SW 1271 (cell line): Measurements from ENCODE around the gene ALKBH3.
A peak's percentile ranks its signal among the peaks of the same experiment; 100 is the strongest.

Experiments used
- DNase-seq, 2 experiments: peaks; one replicate each; lab custom pipeline; 2025; lab: John Stamatoyannopoulos, UW

Gene ALKBH3

DNA sequence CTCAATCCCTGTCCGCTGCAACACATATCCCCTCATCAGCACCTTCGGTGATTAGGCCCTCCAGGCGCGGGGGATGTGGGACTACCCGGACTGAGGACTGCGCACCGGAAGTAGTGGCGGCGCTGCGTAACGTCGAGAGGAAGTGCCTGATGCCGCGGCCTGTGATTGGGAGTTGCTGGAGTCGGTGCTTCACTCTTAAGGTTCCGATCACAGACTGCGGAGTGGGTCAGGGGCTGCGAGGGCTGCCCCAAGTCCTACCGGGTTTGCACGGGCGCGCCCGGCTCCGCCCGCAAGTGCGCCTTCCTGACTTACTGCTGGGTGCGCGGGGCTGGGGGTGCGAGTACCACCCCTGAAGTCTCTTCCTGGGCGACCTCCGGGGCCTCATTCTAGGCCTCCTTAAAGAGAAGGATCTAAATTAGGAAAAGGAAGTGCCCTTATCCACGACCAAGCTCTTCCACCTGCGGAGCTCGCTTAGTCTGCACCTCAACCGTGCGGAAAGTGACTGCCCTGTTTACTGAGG is at the start of gene ALKBH3:
TSS of gene ALKBH3 (plus strand) at position 192 of the 520 bp plus-strand sequence. CDS start 1,822 bp downstream, outside the sequence.
- DNase-seq = peak; percentile 34 to 57

DNA sequence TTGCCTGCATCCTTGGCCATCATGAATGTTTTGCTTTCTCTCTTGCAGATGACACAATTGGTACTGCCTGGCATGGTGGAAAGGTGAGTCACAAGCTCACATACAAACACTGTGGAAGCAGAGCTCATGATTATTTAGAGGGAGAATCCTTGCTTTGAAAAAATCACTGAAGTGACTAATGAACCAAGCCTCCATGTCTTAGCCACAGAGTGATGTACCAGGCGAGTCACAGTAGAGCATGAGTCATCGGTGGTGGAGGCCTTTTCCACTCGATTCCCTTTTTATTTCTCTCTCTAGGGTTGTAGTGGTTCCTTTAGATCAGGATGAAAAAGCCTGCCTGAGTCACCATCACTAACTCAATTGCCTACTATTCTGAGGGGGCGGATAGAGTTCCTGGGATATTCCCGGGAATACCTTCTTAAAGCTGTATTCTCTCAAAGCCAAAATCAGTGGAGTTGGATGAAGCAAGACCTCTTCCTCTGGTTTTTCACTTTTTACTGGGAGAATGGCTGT is 49.6 kb upstream of the ALKBH3 start:
- DNase-seq = peak; percentile 99

DNA sequence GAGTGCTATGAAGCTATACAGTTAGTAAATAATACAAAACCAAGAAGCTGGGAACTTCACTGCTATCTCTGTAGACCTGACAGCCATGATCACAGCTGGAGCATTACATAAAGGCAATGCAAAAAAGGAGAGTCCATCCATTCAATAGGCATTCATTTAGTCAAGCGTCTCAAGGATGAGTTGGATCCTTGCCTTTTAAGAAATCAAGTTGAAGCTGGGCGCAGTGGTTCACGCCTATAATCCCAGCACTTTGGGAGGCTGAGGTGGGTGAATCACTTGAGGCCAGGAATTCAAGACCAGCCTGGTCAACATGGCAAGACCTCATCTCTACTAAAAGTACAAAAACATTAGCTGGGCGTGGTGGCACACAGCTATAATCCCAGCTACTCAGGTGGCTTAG is 48.1 kb upstream of the ALKBH3 start:
- DNase-seq = no peak

- peak in 1 of 2 experiments; percentile 57 for DNase-seq
Observed at GRCh38 chr11:43833657-43834073, 47.0 kb upstream of the ALKBH3 start.

DNA sequence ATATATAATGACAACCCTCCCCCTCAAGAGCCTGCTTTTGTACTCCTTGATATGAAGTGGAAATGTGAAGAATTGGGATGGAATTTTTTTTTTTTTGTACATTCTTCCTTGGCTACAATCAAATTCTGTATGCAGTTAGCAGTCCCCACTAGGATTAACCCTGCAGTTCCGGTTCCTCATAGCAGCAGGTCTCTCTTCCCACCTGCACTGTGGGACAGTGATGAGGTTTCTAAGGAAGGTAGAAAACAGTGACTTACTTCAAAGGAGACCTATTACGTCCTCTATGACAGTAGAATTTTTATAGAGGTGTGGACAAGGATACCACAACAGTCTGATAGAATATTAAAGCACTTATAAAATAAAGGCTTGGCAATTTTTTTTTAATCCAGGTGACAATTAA is 46.3 kb upstream of the ALKBH3 start:
- no peak for DNase-seq

DNA sequence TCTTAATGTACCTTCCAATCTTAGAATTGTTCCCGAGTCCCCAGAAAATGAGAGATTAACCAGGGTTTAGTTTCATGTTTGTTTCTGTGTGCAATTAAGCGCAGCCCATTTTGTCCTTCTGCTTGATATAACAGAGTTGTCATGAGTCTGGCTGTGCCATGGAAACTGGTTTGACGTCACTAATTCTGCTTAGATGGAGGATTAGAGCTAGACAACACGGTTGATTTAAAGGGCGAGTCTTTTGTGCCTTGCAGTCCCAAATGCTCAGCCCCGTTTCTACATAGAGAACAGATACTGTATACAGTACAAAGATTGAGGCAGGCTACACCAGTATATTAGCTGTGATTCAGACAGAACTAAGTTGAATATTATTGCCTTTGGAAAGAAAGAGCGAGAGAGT is 45.5 kb upstream of the ALKBH3 start:
- no peak for DNase-seq

DNA sequence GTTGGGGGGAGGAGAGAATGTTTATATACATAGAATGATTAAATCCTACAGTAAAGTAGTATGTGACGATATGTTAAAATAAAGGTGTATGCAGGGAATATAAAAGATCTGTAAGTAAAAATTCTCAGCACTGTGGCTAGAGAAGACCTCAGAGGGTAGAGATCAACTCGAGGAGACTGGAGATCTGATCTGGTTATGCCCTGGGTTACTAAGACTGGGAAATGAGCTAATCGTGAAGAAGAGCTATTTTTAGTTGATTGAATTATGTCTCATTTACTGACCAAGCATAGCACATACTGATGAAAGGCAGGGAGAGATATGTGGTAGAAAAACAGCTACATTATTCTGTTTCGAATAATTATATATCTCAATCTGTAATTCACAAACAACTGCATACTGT is 42.8 kb upstream of the ALKBH3 start:
- DNase-seq = no peak

GRCh38 chr11:43842021-43842420 is 38.6 kb upstream of the ALKBH3 start:
- no peak for DNase-seq

DNA sequence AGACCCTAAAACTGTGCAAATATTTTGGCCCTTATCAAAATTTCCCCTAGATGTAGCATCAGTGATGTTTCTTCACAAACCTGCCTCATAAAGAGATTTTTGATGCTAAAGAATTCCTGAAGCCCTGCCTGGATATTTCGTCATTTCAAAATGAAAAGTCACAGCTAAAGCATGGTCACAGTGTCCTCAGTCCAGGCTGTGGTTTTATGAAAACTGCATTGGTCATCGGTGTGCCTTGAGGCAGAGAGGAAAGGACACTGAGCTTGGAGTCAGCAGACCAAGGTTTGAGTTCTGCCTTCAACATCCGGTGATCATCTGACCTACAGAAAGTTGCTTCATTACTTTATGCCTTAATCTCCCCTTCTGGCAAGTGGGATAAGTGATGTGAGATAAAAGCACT is 34.8 kb upstream of the ALKBH3 start:
- no peak for DNase-seq

GRCh38 chr11:43852057-43852636 is 28.5 kb upstream of the ALKBH3 start:
- peak; percentile 34 to 64 for DNase-seq

DNA sequence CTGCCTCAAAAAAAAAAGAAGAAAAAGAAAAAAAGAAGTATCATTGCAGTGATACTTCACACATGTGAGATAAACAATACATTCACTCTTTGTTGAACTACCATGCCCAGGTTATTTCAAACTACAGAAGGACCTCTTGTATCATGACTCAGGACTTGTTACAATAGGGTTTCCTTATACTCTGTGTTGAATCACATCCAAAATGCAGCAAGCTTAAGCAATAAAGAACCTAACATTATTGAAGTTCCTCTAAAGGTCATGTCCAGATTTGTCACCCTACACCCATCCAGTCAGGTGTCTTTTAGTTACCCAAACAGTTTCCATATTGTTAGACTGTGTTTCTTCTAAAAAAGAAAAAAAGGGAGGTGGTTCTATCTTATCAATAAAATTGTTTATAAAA is 26.9 kb upstream of the ALKBH3 start:
- DNase-seq = no peak

DNA sequence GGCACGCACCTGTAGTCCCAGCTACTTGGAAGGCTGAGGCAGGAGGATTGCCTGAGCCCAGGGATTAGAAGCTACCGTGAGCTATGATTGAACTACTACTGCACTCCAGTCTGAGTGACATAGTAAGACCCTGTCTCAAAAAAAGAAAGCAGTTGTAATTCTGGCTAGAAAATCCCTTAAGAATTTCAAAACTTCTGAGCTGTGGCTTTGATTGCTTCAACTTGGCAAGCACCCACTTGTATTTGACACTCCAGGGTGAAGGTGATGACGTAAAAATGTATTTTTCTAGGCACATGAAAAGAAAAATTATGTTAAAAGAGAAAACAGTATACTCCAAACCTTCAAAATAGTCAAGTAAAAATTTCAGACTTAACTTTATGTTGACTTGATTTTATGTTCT is 23.6 kb upstream of the ALKBH3 start:
- no peak for DNase-seq

- no peak for DNase-seq
Observed at GRCh38 chr11:43861141-43861540, 19.5 kb upstream of the ALKBH3 start.

DNA sequence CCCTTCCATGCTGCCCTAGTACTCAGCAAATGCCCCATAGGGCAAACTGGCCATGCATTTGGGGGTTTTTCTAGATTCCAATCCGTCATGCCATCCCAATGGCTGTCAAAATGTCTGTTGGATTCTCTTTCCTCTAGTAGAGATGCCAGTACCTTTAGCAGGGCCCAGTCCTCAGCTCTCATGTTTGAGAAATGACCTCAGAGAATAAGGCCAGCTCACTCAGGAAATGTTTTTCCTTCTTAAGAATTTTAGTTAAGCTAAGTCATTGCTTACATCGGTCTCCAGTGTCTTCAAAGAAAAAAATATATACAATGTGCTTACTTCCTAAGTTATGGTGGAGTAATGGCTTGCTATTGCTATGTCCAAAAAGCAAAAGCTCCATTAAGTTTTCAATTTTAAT is 14.1 kb upstream of the ALKBH3 start:
- no peak for DNase-seq

GRCh38 chr11:43866969-43867368 is 13.7 kb upstream of the ALKBH3 start:
- DNase-seq = no peak

DNA sequence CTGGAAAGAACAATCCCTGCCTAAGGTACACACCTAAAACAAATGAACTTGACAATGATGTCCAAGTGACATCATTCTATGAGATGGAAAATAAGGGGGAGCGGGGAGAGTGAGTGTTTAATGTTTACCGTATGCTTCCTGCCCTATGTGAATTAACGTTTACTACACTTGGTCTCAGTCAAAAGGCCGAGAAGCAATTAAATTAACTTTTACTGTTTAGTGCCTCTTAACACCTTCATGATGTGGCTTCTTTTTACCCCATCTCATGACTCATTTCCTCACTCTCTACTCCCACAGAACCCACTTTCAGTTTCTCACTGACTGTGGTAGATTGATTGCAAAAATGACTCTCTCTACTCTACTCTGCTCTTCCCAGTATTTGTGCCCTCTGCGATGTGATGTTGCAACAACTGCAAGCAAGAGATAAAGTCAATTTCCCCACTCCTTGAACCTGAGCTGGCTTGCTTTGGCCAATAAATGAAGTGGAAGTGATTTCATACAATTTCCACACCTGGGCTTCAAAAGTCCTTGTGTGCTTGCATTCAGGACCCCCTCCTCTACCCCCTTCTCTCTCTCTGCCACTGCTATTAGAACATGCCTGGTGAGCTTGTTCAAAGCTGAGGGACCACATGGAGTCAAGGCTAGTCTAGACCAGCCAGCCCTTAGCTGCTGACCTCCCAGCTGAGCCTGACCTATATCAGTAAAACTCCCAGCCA is 11.6 kb upstream of the ALKBH3 start:
- DNase-seq = peak in 1 of 2 experiments; percentile 9

DNA sequence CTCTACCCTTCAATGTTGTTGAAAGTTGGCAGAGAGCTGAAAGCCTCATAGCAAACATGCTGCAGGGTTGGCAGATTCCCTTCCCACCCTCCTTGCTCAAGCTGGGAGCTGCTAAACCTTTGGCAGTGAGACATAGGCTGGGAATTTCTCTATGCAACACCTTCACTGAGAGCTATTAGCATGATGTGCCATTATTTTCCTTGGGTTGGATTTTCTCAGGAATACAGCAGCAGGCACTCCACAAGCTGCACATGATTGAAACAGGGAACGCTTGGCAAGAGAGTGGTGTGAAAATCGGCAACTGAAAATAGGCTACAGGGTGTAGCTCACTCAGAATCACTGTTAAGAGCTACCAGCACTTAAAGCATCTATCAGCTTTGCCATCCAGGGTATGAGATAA is 9.6 kb upstream of the ALKBH3 start:
- no peak for DNase-seq

DNA sequence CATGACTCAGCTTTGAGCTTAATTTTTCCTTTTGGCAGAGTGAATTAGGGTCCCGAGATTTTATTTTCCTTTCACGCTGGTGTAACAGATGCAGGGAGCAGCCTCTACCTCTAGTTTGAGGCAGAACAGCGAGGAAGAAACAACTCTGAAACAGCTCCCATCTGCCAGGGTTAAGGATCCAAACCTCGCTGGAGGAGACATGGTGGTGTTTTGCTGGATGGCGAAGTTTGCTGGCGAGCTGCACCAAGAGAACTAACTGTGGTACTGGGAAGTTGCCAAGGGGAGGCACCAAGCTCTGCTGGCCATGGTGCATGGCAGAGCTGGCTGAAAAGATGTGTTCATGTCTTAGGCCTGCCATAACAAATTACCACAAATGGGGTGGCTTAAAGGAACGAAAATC is 7.6 kb upstream of the ALKBH3 start:
- no peak for DNase-seq

DNA sequence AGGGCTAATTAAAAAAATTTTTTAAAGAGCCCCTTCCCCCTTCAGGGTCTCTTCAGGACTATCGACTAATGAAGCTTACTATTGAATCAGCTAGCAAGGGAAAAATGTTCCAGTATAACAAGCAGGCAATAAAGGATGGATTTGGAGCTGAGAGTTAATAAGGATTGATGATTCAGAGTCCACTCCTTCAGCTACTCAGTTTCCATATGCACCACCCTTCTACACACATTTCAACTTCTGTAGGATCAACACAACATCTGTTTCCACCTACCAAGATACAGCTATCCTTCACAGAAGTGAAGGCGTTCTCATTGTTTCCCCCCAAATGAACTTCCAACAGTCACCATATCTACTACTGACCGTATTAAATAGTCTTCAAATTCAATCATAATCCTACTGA is 6.6 kb upstream of the ALKBH3 start:
- DNase-seq = no peak

GRCh38 chr11:43874738-43875137 is 5.9 kb upstream of the ALKBH3 start:
- no peak for DNase-seq

DNA sequence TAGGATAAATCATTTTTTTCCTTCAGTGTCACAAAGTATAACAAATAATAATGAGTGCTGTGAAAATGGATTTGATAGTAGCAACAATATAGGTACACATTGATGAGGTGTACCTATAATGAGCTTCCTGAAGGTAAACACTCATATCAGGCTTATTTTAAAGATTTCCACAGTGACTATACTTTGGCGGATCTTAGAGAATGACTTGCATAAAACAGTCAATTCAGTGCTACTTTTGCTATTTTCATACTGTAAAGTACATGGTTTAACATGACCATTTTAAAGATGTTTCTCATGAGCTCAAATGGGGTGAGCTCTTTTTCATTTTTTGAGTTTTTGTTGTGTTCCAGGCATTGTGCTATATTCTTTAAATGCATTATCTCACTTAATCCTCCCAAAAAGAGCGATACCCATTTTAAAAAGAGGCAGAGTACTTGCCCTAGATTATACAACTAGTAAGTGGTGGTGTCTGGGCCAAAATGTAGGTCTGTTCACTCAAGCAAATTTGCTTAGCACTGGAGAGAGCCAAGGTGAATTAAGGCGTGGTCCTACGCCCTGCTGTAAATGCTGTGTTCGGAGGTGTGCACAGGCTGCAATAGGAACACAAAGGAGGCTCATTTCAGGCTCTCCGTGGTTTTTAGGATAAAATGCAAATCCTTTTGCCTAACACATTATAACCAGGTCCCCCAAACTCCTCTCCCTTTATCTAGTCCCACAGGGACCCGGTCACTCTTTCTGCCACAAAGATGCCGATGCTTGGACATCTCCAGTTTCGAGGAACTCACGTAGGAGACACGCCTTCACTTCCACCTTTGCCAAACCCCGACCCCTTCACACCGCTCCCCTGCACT is 617 bp upstream of the ALKBH3 start:
- DNase-seq = no peak

- DNase-seq = no peak
Observed at GRCh38 chr11:43892851-43893250, 12.2 kb downstream of the ALKBH3 start.

DNA sequence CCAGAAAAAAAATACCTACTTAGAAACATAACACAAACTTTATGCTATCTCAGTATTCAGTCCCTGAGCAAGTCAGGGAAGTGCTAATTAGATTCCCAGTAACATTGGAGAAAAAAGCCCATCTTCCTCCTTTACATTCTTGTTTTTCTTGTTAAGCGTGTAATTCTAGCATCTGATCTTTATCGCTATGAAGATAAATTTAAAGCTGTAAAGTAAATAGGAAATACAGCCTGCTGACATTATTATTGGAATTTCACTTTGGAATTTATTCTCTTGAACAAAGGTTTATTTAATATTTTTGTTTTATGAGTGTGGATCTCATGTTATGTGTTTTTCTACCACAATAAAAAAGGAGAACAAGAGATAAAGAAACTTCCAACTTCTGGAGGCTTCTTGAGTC is 13.9 kb downstream of the ALKBH3 start:
- DNase-seq = no peak
